Hepatocyte (in vitro differentiated cells): ENCODE data around the gene KRTAP10-5. TPM values are rescaled to one million over a fixed set of nuclear protein-coding genes. Genes with fewer than 3 reads are reported as not detected.

Source experiments
- DNase-seq: peaks from one replicate; pipeline ENCODE4 v3.0.0-alpha.2; 2016; ENCODE audit warnings: low spot score
- H2AFZ ChIP-seq: fragments of 200-600 bp; sonication (generic); 2 replicates; pipeline ENCODE4 v1.6.0; 2016; ENCODE audit warnings: antibody characterized with exemption, mild to moderate bottlenecking
- H3K27ac ChIP-seq: fragments of 200-600 bp; sonication (generic); 2 replicates; pipeline ENCODE4 v1.5.1; 2016; ENCODE audit warnings: mild to moderate bottlenecking
- H3K27me3 ChIP-seq: fragments of 200-600 bp; sonication (generic); 2 replicates; pipeline ENCODE4 v1.6.1; 2016
- H3K36me3 ChIP-seq: fragments of 200-600 bp; sonication (generic); replicated peaks from 2 replicates; pipeline ENCODE4 v1.5.1; 2016; ENCODE audit warnings: low read depth; ENCODE audit not compliant: insufficient read depth
- H3K4me1 ChIP-seq: fragments of 200-600 bp; sonication (generic); 2 replicates; pipeline ENCODE4 v1.5.1; 2016; ENCODE audit warnings: mild to moderate bottlenecking, moderate library complexity; ENCODE audit not compliant: insufficient read depth
- H3K4me2 ChIP-seq: fragments of 200-600 bp; sonication (generic); 2 replicates; pipeline ENCODE4 v1.6.0; 2016
- H3K4me3 ChIP-seq: fragments of 200-600 bp; sonication (generic); 2 replicates; pipeline ENCODE4 v1.5.1; 2016; ENCODE audit warnings: mild to moderate bottlenecking
- H3K79me2 ChIP-seq: fragments of 200-600 bp; sonication (generic); 2 replicates; pipeline ENCODE4 v1.6.0; 2017; ENCODE audit warnings: mild to moderate bottlenecking
- H3K9me2 ChIP-seq: fragments of 200-600 bp; sonication (generic); replicated peaks from 2 replicates; pipeline ENCODE4 v1.6.0; 2017; ENCODE audit warnings: mild to moderate bottlenecking; ENCODE audit not compliant: insufficient read depth
- H3K9me3 ChIP-seq: fragments of 200-600 bp; sonication (generic); 2 replicates; pipeline ENCODE4 v1.5.1; 2016; ENCODE audit warnings: low read depth, mild to moderate bottlenecking
- H4K20me1 ChIP-seq: fragments of 200-600 bp; sonication (generic); 2 replicates; pipeline ENCODE4 v1.6.0; 2016; ENCODE audit warnings: mild to moderate bottlenecking; ENCODE audit not compliant: insufficient read depth, poor library complexity, severe bottlenecking
- CTCF ChIP-seq: fragments of 200-600 bp; sonication (generic); IDR thresholded peaks from 2 replicates; pipeline ENCODE4 v1.5.1; 2016; ENCODE audit warnings: antibody characterized with exemption, mild to moderate bottlenecking; ENCODE audit not compliant: poor library complexity
- EZH2 ChIP-seq: fragments of 200-600 bp; sonication (generic); IDR thresholded peaks from 2 replicates; pipeline ENCODE4 v1.6.1; 2016; ENCODE audit warnings: antibody characterized with exemption, mild to moderate bottlenecking, borderline replicate concordance
- EZH2phosphoT487 ChIP-seq: fragments of 200-600 bp; sonication (generic); IDR thresholded peaks from one replicate; pipeline ENCODE4 v1.6.1; 2018; ENCODE audit warnings: antibody characterized with exemption, mild to moderate bottlenecking, low read depth, moderate library complexity; ENCODE audit not compliant: unreplicated experiment, severe bottlenecking
- WGBS: methylation state at CpG from one replicate; pipeline ENCODE4 v1.1.6; 2016; ENCODE audit warnings: low lambda C conversion rate; ENCODE audit errors: missing lambda C conversion rate; 5-methylcytosine and 5-hydroxymethylcytosine counted together
- polyA plus RNA-seq: library from polyadenylated mRNA; unstranded; fragments of >200 nt; fragmentation: Nextera tagmentation; extraction: Ambion mirVana; gene quantifications from 2 replicates; pipeline ENCODE4 v1.2.1, GENCODE V29; 2016
- total RNA-seq: library from RNA; depleted of rRNA; stranded (reverse); fragments of >200 nt; gene quantifications from 2 replicates; pipeline ENCODE4 v1.2.3, GENCODE V29; 2014

The KRTAP10-5 gene
- total and polyA plus RNA-seq, 2 experiments from 2014 or later, result not detected

- no peaks in the 10 kb centered on the region for H3K9me2 ChIP-seq
- H3K4me1 ChIP-seq, result peaks cover 3% of the 10 kb centered on the region
- H3K4me2 ChIP-seq, result no peak overlapping the region
- no peak overlapping the region for H3K27ac ChIP-seq
- no peaks in the 10 kb centered on the region for H3K9me3 ChIP-seq
- no peak overlapping the region for H2AFZ ChIP-seq
- no peak for TF ChIP-seq CTCF
- TF ChIP-seq EZH2phosphoT487, result no peak
- no peak for TF ChIP-seq EZH2
- H3K36me3 ChIP-seq, result no peaks in the 10 kb centered on the region
- H3K4me3 ChIP-seq, result no peak overlapping the region
- WGBS, result 94% methylated on average over 40 of the region's 40 CpGs
- no peaks in the 10 kb centered on the region for H3K79me2 ChIP-seq
- no peak for DNase-seq
- no peaks in the 10 kb centered on the region for H4K20me1 ChIP-seq
- H3K27me3 ChIP-seq, result no peaks in the 10 kb centered on the region
These were observed 8.3 kb downstream of the KRTAP10-5 start for GRCh38 chr21:44571844-44572782.

- Histone ChIP-seq H3K9me2 (no peaks in the 10 kb centered on the region), H4K20me1 (no peaks in the 10 kb centered on the region), H3K27ac (no peak overlapping the region), H3K36me3 (no peaks in the 10 kb centered on the region), H3K9me3 (no peaks in the 10 kb centered on the region), H3K4me1 (peaks cover 3% of the 10 kb centered on the region), H3K79me2 (no peaks in the 10 kb centered on the region), H3K27me3 (no peaks in the 10 kb centered on the region), H3K4me2 (no peak overlapping the region), H2AFZ (no peak overlapping the region), H3K4me3 (no peak overlapping the region)
- WGBS, result 76% methylated on average over 4 of the region's 4 CpGs
- TF ChIP-seq EZH2, result no peak
- no peak for TF ChIP-seq EZH2phosphoT487
- no peak for TF ChIP-seq CTCF
- DNase-seq, result no peak
These were observed 9.1 kb downstream of the KRTAP10-5 start for GRCh38 chr21:44571296-44571695.

- Histone ChIP-seq H3K36me3 (no peaks in the 10 kb centered on the region), H3K27me3 (no peaks in the 10 kb centered on the region), H3K9me3 (no peaks in the 10 kb centered on the region), H3K4me3 (no peak overlapping the region), H4K20me1 (no peaks in the 10 kb centered on the region), H2AFZ (no peak overlapping the region), H3K27ac (no peak overlapping the region), H3K4me1 (peaks cover 1% of the 10 kb centered on the region), H3K79me2 (no peaks in the 10 kb centered on the region), H3K4me2 (no peak overlapping the region), H3K9me2 (no peaks in the 10 kb centered on the region)
- no peak for DNase-seq
- TF ChIP-seq EZH2 (no peak), EZH2phosphoT487 (no peak), CTCF (no peak)
- 90% methylated on average over 12 of the region's 12 CpGs for WGBS
These were observed 10.4 kb downstream of the KRTAP10-5 start for GRCh38 chr21:44569861-44570517.
